Measurements from ENCODE around the gene TM4SF18.
"Not testable (repeated sequence)": the region's sequence is repeated elsewhere in the genome, so short reads cannot be mapped to it uniquely, and the experiment has no call there.

TM4SF18 gene

DNA sequence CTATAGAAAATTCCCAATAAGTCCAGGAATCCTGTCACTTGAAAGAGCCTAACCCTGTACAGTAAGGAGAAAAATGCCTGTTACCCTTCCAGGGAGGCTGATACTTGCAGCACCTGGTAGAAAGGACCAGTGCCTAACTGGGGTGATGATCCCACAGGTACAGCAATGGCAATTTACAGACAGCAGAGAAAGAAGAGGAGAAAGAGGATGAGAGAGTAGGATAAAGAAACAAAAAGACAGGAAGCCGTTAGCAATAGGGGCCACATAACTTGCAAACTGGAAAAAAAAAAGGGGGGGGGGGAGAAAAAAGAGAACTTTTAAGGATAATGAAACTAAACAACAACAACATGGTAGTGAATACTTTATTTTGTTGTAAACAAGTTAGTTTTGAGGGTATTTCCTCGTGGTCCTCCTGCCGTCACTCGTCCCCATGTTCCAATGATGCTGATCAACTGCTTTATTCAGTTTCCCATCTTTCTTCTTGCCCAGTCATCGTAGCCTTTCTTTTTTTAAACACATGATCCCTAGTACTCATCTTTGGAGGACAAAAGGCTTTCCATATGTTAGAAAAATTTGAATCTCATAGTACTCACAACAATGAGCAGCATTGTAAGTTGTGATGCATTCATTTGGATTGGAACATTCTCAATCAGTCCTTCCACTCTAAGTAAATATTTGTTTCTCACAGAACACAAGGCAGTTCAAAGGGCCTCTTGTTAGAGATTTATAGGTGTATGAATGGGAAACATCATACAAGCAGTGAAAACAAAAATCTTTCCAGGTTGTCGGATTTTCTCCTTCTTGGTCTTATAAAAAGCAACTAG, 35.5 kb upstream of the TM4SF18 start:
- DNase-seq (ENCODE audit: low read depth, low spot score) = no peak

DNA sequence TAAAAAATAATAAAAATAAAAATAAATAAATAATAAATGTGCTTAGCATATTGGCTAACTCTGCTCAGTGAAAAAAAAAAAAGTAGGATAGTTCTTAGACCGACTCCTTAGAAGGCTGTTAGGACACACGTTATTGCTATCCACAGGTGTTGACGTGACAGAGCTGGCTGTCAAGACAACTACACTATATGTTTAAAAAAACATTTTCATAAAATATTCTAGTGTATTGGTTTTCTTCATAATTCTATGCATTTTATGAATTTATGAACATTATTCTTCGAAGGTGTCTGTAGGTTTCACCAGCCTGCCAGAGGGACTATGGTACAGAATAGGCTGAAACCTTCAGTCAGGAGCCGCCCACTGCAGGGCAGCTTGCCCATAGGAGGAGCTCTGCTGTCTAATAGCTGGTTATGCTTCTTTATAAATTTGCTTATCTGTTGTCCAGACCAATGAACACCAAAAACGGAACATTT, 34.8 kb upstream of the TM4SF18 start:
- DNase-seq (ENCODE audit: low read depth, low spot score) = no peak

DNA sequence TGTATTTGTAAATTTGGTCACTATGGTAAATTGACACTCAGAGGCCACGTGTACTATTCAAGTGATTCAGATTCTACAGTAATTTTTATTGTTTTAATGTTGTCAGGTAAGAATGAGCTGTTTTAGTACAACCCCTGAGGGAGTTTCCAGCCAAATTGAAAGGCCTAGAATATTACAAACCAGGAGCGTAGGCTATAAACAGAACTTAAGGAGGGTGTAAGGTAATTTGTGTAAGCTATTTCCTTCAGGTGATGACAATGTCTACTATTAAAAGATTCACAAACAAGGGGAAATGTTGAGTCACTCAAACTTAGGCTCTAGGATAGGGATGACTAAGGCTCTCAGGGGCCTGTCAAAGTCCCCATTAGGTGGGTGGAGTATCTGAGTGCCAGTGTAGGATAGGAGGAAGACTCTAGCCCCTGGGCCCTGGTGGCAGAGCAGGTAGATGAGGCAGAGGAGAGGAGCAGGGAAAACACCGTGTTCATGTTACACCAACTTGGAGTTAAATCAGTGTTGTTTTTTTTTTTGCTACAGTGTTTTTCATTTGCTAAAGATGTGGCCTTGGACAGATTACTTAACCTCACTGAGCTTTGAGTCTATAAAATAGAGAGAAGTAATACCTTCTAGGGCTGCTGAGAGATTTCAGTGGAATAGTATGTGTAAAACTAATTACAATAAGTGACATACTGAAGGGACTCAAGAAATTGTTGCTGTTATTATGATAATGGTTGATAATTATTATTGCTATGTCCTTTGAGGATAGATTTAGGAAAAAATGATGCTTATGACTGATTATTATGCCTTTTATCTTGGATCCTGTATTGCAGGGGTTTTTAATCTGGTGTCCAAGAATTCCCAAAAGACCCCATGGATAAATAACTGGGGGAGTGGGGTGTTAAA, 33.8 kb upstream of the TM4SF18 start:
- DNase-seq (ENCODE audit: low read depth, low spot score) = no peak

DNA sequence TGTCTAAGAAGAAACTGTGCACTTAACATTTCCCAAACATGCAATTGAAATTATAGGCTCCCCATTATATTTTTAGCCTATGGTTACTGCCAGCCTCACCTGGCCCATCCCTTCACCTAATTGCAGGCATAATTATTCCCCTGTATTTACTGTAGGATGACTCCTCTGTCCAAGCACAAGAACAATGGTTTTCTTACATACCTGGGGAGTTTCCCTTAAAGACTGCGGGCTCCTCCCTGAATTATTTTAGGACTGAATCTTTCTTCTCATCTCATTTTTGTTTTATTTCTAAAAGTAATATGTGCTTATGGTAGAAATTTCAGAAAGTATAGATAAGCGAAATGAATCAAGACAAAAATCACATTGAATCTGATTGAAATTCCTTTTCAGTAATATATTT, 32.6 kb upstream of the TM4SF18 start:
- no peak for DNase-seq (ENCODE audit: low read depth, low spot score)

DNA sequence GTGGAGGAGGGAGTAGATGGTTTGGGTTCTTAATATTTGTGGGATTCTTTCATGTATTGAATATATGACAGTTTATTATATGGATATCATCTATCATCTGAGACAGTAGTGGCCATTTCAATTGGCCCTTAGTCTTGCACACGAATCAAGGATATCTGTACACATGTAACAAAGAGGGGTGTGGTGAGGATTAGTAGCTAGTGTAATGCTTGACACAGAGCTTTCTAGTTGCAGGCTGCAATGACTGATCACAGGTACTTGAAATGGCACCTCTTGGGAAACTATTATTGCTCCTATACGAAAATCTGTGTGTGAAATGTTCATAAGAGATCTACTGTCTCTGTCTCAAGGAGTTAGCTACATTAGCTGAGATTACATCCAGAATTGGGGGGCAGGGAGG, 31.2 kb upstream of the TM4SF18 start:
- no peak for DNase-seq (ENCODE audit: low read depth, low spot score)

DNA sequence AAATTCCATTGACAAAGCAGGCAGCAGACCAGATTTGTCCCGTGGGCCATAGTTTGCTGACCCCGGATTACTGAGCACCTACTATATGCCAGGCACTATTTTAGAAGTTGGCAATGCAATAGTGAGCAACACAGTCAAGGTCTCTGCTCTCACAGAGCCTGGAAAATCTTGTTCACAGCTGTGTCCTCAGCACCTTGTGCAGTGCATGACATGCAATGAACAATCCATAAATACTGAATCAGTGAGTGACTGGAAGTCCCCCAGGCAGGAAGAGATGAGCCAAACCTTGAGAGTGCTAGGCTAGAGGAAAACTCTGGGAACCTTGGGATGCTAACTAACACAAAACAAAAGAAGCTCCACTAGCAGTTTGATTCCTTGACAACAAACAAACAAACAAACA, 29.6 kb upstream of the TM4SF18 start:
- DNase-seq (ENCODE audit: low read depth, low spot score) = no peak

DNA sequence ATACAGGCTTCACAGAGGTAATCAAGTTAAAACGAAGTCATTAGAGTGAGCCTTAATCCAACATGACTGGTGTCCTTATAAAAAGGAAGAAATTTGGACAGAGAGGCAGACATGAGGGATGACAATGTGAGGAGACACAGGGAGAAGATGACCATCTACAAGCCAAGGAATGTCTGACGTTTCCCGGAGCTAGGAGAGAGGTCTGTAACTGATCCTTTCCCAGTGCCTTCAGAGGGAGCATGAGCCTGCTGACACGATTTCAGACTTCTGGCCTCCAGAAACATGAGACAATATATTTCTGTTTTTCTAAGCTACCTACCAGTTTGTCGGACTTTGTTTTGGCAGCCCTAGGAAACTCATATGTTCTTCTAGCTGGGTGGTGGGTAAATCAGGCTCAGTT, 28.9 kb upstream of the TM4SF18 start:
- no peak for DNase-seq (ENCODE audit: low read depth, low spot score)

DNA sequence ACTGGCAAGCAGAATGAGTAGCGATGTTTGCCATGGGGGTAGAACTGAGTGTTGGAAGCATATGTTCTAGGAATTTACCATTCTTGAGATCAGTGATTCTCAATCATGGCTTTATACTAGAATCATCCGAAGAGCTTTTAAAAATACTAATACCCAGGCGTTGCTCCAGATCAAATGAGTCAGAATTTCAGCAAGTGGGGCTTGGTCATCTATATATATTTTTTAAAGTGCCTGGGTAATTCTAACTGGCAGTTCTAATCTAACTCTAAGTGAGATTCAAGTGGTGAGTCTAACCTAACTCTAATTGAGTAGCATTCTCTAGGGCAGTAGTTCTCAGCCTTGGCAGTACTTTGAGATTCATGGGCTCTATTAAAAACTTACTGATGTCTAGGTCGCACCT, 23.2 kb upstream of the TM4SF18 start:
- DNase-seq (ENCODE audit: low read depth, low spot score) = no peak

DNA sequence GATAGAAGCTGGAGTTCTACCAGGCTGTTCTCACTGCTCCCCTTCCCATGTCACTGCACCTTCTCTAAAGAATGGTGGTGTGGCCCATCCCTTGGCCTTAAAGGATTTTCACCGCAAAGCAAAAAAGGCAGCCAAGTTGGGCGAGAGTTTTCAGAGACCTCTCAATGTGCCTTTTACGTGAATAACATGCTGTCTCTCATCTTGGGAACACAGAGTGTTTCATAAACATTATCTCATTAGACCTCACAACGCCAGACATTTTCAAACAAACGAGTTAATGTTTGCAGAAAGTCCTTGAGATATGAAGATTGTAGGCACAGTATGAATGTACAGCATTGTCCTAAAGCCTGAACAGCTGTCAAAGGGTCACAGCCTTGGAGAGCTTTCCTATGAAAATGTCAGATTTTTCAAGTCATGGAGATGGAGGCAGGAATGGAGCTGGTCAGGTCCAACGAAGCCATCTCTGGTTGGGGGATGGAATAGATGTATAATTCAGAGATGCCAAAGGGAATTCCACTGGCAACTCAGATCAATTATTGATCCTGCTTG, 22.7 kb upstream of the TM4SF18 start:
- no peak for DNase-seq (ENCODE audit: low read depth, low spot score)

DNA sequence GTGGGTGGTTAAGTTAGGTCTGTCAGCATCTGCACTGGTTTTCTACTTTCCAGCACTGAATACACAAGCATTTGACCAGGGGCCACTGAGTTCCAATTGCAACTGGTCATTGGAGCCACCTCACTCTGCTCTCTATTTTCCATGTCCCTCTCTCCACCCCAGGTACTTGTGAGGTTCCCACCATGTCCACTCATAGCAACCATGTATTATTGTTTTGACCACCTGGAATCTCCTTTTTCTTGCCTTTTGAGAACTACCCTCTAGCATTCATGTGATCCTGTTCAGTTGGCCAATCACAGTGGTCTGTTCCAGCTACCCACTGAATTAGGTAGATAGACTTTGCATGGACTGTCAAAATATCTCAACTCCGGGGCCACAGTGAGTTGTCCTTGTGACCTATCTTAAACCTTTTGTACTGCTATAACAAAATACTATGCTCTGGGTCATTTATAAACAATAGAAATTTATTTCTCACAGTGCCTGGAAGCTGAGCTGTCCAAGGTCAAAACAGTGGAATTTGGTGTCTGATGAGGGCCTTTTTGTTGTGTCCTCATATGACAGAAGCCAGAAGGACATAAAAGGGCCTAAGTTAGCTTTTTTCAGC, 20.2 kb upstream of the TM4SF18 start:
- DNase-seq (ENCODE audit: low read depth, low spot score) = no peak

DNA sequence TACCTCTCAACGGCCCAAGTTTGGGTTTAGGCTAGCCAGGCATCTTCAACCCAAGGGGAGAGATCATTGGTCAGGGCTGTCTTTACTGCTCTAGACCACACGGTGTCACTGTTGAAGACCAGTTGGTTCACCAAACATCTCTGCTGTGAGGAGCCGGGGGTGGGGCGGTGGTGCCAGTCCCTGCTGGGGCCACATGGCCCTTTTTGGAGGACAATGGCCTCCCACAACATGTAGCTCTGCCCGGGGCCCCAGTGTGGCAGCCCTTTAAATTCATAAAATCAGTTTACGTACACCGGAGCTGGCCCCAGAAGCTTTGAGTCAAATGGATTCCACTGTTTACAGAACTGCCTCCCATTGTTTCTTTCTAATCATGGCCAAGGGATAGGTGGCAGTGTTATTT, 19.1 kb upstream of the TM4SF18 start:
- DNase-seq (ENCODE audit: low read depth, low spot score) = no peak

DNA sequence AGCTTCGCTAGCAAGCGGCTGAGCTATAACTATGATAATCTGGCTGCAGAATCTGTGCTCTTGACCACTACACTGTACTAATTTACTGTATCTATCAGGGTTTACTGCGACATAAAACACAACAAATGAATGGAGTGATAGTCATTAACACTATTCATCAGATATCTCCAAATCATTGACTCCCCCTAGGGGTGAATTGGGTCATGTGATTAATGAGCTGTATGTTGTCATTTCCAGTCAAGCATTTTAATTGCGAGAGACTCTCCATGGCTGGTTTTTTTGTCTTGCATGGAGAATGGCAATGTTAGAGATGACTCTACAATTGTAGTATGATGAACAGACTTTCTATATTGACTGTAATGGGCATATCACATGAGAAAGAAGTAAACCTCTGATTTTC, 10.5 kb upstream of the TM4SF18 start:
- no peak for DNase-seq (ENCODE audit: low read depth, low spot score)

DNA sequence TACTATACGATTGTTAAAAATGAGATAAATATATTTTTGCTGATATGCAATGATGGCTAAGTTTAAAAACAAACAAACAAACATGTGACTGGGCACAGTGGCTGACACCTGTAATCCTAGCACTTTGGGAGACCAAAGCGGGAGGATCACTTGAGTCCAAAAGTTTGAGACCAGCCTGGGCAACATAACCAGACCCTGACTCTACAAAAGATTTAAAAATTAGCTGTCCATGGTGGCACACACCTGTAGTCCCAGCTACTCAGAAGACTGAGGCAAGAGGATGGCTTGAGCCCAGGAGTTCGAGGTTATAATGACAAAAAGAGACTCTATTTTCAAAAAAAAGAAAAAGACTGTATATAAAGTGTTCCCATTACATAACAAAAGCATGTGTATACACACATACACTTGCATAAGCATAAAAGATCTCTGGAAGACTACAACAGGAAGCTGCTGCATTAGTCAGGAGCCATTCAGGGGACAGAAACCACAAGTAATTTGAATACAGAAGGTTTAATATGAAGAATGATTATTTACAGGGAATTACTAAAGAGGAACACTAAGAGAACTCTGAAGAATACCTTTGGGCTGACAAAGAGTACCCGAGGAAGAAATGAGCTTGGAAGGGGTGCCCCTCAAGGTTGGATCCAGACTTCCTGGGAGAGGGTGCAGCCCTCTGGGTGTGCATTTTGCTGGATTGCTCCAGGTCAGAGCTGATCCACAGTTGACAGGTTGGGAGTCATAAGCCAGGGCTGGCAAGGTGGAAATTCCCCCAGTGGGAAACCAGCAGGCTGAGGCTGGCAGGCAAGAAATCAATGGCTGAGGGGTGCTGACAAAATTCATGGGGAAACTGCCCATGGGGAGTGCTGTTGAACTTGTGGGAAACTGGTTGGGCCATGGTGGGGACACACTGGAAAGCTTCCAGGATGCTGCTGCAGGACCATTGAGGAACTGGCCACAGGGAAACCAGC, 9.3 kb upstream of the TM4SF18 start:
- DNase-seq (ENCODE audit: low read depth, low spot score) = no peak

DNA sequence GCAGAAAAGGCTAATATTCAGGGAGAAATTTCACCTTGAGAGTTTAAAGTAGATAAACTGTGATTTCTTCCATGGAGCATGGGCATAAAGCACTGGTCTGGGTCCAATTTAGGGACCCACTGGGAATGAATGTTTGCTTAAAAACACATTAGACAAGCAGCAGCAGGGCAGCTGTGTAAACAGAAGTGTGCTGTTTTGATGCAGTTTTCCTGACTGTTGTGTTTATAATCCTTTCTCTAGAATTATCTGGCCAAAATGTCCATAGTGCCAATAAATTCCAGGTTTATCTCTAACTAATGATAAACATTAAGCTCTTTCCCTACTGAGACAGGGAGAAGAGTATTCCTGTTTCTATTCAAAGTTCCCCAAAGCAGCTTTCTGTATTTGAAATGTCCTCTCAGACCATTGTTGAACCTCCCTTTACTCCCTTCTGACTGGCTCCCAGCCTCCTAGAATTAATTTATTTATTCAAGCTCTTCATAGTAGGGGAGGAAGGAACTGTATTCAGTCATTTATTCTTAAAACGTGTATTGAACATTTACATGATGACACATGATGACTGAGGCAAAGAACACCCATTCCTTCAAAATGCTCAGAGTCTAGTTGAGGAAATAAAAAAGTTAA, 7.0 kb upstream of the TM4SF18 start:
- no peak for DNase-seq (ENCODE audit: low read depth, low spot score)

DNA sequence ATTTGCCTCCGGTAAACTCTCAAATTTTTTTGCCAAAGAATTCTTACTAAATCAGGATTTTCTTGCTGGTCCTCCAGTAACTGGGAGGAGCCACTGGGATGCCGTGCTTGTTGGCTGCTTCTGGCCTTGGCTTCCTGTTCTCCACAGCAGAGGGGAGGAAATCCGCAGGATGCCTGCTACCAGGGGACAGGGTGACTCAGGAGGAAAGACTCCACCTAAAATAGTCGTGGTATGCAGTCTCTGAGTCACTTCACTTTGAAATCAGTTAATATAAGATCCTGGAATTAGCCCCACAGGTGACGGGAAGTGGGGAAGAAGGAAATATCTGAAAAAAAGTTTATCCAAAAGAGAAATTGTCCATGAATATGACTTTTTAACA, 6.5 kb upstream of the TM4SF18 start:
- no peak for DNase-seq (ENCODE audit: low read depth, low spot score)

DNA sequence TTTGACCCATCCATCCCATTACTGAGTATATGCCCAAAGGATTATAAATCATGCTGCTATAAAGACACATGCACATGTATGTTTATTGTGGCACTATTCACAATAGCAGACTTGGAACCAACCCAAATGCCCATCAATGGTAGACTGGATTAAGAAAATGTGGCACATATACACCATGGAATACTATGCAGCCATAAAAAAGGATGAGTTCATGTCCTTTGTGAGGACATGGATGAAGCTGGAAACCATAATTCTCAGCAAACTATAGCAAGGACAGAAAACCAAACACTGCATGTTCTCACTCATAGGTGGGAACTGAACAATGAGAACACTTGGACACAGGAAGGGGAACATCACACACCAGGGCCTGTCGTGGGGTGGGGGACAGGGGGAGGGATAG, 4.0 kb upstream of the TM4SF18 start:
- DNase-seq (ENCODE audit: low read depth, low spot score) = not testable (repeated sequence)

DNA sequence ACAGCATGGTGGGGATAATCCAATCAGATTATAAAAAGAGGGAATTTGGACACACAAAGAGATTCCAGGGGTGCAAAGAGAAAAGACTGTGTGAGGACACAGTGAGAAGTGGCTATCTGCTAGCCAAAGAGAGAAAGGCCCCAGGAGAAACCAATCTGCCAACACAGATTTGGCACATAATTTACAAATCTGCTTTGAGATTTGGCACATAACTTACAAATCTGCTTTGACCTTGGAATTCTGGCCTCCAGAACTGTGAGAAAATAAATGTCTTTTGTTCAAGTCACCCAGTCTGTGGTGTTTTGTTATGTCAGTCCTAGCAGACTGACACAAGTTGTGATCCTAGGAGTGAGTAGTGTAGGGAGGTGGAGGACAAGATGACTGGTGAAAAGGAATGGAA, 3.5 kb upstream of the TM4SF18 start:
- DNase-seq (ENCODE audit: low read depth, low spot score) = no peak

DNA sequence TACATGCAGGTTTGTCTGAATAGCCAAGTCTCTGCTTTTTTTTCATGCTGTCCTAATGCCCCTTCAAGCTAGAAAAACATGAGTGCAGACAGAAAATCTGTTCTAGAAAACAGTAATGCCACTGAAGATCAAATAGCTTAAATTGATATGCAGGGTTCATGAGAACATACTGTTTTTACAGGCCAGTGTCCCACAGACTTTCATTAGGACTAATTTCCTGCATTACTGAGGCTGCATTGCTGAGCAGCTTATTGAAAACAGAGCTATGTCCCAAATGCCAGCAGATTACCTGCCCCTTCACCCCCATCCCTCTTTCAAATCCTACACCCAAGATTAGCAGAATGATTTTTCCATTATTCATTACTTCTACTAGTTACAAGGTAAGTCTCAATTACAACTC, 665 bp downstream of the TM4SF18 start:
- DNase-seq (ENCODE audit: low read depth, low spot score) = no peak

DNA sequence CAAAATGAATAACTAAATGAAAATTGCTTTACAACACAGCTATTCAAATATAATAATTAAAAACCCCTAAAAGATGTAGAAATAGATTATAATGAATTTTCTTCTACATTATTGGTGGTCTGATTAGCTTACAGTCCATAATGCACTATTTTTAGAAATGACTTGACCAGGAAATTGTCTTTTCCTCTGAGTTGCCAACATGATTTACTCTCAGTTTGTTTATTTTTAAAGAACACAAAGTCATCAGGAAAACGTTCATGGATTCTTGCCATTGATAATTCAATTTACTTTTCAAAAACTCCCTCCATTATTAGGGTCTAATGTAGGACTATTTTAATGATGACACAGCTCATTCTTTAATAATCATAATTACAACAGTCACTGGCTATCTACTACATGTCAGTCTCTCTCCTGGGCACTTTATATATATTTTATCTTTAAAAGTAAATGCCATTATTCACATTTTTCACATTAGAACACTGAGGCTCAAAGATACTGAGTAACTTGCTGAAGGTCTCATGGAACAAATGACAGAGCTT, 1.1 kb downstream of the TM4SF18 start:
- no peak for DNase-seq (ENCODE audit: low read depth, low spot score)

DNA sequence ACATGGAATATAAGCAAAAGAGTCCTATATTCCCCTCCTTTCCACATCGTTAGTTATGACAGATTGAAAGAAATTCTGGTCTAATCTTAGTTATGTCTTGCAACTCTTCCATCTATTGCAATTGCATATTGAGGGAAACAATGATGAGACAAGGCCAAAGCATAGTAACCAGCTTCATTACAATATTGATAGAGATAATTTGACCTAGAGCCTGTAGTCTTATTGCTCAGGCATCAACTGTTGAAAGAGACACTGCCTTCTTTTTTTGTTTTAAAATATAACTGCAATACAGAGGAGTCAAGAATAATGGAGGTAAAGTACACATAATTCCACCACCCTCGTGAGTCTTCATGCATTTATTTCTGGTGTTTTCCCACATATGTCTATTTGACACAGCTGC, 2.0 kb downstream of the TM4SF18 start:
- no peak for DNase-seq (ENCODE audit: low read depth, low spot score)
